Activated gamma-delta T cell (primary cell): ENCODE results near the gene ALKBH4.
"Not testable (repeated sequence)": the region's sequence is repeated elsewhere in the genome, so short reads cannot be mapped to it uniquely, and the experiment has no call there.

ENCODE experiments used
- DNase-seq: peaks from one replicate; lab custom pipeline; 2025; lab: John Stamatoyannopoulos, UW

ALKBH4 gene

DNA sequence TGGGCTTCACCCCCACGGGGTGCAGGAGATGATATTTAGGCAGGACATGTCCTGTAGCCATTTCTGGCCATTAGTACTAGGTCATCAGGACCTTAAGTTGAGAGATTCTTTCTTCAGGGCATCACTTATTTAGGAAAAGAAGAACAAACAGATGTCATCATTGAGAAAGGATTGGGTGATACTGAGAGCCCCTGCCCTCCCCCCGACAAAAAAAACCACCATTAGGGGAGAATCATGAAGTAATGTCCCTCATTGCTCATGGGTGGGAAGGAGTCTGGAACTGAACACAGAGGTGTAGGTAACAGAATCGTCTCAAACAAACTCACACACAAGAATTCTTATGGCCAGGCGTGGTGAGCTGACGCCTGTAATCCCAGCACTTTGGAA is 37.7 kb downstream of the ALKBH4 start:
- DNase-seq: no peak

DNA sequence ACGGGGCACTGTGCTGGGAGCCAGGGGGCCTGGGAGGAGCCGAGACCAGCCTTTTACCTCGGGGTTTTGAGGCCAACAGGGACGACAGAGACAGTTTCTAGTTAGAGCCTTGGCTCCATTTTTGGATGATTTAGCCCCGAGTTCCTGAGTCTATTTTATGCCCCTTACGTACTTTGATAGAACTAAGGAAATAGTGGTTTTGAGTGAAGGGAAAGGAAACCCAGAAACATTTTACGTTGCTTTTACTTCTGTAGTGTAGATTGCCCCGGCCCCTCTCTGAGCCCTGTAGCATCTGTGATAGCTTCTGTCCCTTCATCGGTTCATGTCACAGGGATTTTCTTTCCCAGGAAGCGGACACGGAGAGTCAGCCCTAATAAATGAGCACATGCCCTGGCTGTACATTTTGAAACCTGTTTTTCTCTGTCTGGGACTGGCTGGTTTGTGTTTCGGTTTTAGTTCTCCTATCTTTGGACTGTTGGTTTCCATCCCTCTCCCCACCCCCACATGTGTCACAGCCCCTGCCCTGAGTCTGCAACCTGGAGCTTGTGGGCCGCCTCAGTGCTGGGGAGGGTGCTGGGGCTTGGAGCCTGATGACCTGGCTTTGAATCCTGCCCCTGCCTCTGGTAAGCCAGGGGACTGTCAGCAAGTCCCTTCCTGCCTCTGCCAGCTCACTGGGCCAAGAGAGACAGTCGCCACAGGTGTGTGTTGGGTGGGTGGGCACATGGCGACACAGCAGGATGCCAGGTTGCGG is 38.2 kb downstream of the ALKBH4 start:
- DNase-seq: peak; percentile 30

DNA sequence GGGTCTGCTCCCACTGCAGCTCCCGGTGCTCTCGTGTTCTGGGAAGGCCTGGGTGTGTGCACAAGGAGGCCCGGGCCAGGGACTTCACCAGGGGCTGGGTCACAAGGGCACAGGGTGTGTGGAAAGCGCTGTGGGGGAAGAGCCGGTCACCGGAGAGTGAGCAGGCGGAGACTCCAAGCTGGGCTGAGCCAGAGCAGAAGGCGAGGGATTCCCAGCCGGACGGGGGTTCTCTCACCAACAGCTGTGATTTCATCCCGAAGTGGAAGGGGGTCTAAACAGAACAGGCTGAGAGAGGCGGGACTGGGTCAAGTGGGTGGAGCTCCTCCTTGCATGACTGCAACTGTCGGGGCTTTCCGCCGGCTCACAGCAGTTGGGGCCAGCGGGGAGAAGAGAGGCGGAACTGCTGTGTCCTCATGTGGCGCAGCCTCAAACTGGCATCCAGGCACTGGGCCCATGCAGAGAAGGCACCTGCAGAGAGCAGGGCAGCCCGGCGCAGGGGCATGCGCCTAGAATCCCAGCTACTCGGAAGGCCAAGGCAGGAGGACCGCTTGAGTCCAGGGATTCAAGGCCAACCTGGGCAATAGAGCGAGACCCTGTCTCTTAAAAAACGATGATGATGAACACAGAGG is 38.9 kb downstream of the ALKBH4 start:
- peak; percentile 71 for DNase-seq

DNA sequence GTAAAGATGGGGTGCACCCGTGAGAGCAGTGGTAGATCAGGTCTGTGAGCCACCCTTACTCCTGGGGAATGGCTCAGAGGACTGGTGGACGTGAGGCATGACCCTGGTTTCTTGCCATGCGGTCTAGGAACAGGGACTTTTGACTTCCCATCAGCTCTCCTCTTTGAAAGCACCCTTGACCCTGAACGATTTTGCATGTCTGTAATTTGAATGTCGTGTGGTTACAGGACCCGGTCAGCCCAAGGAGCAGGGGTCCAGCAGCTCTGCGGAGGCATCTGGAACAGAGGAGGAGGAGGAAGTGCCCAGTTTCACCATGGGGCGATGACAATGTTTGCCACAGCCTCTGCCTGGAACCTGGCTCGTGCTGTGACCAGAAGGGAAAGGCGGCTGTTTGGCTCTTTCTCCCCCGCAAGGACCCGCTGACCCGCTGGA is 39.9 kb downstream of the ALKBH4 start:
- no peak for DNase-seq

DNA sequence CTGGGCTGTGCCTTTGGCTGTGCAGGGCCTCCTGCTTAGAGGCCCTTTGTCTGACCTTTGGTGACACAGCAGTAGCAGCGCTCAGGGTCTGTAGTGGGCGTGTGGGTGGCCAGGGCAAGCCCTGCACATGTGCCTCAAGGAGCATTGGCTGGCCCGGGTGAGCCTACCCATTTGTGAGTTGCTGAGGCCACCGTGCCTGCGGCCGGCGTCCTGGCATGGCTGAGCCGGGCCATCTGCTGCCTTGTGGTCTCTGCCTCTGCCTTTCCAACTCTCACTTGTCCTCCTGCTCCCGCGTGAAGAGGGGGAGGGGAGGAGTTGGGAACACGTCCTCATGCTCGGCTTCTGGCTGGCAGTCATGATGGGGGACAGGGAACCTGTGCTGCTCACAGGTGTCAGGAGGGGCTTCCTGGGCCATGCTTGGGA is 40.5 kb downstream of the ALKBH4 start:
- no peak for DNase-seq

DNA sequence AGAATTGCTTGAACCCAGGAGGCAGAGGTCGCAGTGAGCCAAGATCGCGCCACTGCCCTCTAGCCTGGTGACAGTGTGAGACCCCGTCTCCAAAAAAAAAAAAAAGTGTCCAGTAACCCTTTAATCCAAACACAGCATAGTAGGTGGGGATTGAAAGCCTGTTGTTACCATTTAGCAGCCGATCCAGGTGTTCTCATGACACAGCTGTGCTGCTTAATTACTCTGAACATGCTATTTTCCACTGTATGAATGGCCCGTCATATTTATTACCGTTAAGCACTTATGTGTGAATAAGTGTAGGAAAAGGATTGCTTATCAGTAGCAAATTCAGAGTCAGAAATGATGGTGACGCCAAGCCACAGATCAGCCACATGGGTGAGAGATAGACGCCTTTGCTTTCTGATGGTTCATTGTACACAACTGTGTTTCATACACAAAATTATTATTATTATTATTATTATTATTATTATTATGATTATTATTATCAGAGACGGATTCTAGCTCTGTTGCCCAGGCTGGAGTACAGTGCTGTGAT is 42.9 kb downstream of the ALKBH4 start:
- DNase-seq: no peak

DNA sequence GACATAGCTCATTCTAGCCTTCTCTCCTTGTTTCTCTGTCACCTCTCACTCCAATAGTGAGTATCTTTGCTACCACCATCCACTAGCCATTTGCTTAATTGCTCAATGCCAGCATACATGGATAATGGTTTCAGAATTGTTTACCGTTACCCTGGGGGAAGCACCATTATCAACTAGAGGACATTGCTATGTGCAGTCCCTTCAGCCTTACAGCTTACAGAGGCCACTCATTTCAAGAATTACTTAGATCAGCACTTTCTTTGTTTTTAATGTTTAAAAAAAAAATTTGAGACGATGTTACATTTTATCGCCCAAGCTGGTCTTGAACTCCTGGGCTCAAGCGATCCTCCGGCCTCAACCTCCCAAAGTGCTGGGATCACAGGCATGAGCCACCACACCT is 46.1 kb downstream of the ALKBH4 start:
- no peak for DNase-seq

DNA sequence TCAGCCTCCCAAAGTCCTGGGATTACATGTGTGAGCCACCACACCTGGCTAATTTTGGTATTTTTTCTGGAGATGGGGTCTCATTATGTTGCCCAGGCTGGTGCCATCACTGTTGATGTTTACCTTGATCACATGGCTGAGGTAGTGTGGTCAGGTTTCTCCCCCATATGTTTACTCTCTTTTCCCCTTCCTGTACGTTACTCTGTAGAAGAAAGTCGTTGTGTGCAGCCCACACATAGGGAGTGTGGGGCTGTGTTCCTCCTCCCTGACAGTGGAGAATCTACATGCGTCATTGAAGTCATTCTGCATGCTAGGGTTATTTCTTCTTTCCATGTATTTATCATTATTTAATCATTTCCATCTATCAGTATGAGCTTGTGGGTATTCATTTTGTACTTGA is 47.6 kb downstream of the ALKBH4 start:
- DNase-seq: no peak

DNA sequence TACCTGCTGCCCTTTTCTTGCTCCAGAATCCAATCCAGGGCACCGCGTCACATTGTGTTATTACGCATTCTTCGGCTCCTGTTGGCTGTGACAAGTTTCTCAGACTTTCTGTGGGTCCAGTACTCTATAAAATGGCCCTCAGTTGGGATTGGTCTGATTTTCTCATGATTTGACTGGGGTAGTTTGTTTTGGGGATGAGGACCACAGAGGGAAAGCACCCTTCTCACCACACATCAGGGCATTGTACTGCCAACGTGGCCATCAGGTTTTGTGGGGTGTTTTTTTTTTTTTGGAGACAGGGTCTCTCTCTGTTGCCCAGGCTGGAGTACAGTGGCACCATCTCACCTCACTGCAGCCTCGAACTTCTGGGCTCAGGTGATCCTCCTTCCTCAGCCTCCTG is 48.3 kb downstream of the ALKBH4 start:
- DNase-seq: no peak

DNA sequence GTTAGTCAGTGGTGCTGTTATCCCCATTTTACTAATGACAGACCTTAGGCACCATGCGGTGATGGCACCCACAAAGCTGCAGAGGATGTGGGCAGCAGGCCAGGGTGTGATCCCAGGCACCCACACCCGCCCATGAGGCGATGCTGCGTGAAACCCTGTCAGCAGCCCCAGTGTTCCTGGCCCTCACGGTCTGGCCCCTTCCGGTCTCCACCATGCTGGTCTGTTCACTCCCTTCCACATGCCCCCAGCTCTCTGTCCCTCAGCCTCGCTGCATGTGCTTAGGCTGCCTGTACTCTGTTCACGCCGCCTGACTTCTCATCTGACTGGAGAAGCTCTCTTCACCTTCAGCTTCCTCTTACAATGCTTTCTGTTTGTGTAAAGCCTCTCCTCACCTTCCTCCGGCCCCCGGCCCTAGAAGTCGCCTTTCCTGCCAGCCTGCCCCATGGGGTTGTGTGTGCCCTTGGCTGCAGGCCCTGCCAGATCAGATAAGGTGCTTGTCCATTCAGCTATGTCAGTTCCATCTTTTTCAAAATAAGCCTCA is 48.9 kb downstream of the ALKBH4 start:
- peak; percentile 47 for DNase-seq

DNA sequence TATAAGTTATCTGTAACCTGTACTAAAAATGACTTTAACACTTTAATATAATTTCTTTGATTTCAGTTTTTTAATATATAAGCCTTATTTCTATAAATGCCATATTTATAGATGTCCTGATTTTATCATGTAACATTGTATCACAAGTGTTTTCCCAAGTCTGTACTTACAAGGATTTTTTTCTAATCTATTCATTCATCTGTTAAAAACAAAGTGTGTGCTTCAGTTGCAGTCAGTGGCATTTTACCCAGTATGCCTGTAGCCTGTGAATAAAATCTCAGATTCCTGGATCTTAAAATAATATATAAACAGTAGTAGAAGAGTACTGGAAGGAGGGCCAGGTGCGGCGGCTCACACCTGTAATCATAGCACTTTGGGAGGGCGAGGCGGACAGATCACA is 51.1 kb downstream of the ALKBH4 start:
- DNase-seq: no peak

DNA sequence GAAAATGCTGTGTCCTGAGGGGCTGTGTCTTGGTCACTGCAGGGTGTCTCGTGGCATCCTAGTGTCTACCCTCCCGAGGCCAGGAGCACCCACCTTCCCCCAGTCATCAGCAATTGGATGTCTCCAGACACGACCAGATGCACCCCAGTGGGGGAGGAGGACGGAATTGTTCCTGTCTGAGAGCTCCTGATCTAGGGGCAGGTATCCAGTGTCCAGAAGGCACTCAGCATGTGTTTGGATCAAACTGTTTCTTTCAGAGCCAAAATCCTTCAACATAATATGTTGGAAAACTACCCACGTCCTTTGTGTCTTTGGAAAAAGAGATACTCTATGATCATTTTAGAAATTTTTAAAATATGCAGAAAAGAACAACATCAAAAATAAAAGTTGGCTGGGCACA is 51.6 kb downstream of the ALKBH4 start:
- no peak for DNase-seq

DNA sequence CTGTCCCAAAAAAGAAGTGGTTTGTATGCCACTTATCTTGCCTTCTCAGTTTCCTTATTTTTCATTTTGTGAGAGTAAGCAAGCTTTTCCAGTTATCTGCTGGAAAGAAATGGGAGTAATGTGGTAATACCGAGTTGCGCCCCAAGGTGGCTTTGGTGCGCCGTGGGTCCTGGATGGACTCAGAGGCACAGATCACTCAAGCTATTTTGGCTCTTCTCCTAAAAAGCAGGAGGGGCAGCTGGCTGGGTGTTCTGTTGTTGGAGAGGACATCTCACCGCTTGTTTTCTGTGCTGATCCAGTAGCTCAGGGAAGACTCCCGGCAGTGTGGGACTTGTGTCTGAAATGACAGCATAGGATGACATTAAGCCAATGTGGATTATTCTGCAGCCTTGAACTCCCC is 52.1 kb downstream of the ALKBH4 start:
- no peak for DNase-seq

DNA sequence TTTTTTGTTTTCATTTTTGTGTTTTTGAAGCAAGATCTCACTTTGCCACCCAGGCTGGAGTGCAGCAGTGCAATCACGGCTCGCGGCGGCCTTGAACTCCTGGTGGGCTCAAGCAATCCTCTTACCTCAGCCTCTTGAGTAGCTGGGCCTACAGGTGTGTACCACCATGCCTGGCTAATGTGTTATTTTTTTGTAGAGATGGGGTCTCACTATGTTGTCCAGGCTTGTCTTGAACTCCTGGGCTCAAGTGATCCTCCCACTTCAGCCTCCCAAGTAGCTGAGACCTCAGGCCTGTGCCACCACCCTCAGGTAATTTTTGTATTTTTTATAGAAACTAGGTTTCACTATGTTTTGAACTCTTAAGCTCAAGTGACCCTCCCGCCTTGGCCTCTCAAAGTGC is 53.7 kb downstream of the ALKBH4 start:
- no peak for DNase-seq

DNA sequence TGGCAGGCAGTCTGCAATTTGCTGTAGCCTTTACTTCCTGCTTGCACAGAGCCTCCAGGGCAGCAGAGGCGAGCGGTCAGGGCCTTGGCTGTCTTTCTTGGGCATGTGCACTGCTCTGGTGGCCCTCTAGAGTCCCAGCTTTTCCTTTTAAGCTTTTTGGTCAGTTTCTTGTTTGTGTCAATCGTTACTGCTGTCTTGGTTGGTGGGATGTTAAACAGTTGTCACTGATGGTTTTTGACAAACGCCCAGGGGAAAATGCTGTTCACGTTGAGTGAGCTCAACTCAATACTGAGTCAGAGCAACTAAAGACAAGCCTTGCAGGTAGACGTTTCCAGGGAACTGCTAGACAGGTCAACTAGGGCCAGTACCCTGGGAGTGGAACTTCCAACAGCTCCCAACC is 54.5 kb downstream of the ALKBH4 start:
- DNase-seq: no peak

DNA sequence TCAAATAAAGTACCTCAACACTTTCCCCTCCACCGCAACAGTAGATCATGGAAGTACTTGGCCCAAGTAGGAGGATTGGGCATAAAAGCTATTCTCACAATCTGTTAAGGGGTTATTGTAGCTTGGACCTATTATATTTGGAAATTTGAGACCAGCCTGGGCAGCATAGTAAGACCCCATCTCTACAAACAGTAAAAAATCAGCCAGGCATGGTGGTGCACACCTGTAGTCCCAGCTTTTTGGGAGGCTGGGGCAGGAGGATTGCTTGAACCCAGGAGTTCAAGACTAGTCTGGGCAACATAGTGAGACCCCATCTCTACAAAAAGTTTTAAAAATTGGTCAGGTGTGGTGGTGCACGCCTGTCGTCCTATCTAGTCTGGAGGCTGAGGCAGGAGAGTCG is 55.3 kb downstream of the ALKBH4 start:
- no peak for DNase-seq

DNA sequence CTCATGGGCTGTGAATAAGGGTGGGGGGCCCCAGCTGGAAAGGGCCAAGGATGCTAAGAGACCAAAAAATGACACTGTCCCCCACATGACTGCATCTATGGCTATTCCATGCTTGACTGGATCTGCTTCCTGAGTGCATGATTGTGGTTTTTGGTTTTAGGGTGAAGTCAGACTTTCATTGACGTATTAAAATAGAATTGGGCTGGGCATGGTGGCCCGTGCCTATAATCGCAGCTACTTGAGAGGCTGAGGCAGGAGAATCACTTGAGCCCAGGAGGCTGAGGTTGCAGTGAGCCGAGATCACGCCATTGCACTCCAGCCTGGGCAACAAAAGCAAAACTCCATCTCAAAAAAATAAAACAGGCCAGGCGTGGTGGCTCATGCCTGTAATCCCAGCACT is 56.1 kb downstream of the ALKBH4 start:
- DNase-seq: not testable (repeated sequence)

DNA sequence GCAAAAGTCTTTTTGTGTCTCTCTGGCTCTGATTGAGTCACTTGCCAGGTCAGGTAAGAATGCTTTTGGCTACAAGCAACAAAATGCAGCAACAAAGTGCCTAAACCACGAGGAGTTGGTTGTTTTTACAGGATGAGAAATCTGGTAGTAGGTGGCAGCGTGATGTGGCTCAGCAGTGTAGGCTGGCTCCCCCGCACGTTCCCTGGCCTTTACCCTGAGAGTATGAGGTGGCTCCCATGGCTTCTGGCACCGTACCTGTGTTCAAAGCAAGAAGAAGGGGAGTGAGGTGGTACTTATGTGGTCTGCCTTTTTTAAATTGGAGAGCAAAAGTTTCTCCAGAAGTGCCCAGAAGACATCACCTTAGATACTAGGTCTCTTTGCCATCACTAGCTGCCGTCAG is 56.8 kb downstream of the ALKBH4 start:
- no peak for DNase-seq
